H1 (cell line): ENCODE measurements around the gene C5orf58. TPM values are rescaled to one million over a fixed set of nuclear protein-coding genes. Genes with fewer than 3 reads are reported as not detected.
A peak's percentile ranks its signal among the peaks of the same experiment; 100 is the strongest.

Experiments
- CTCF ChIA-PET: fragments of 300-600 bp; sonication (Branson Sonifier 250); formaldehyde crosslinking; loops from one replicate; lab custom pipeline; 2021; ENCODE audit not compliant: partially characterized antibody; lab: Charles Lee
- POLR2A ChIA-PET: fragments of 300-600 bp; sonication (Branson Sonifier 250); formaldehyde crosslinking; loops from one replicate; lab custom pipeline; 2021; ENCODE audit warnings: inconsistent platforms; ENCODE audit not compliant: partially characterized antibody; lab: Charles Lee
- DNase-seq, 2 experiments: peaks; one replicate each; pipeline versions ENCODE4 v3.0.0 to v3.0.0-alpha.2; 2010 to 2022; ENCODE audit warnings: low spot score in 2 of 2, low read depth in 1 of 2, mixed read lengths in 1 of 2
- FAIRE-seq: peaks from 2 replicates; lab custom pipeline; 2011; peaks lifted over from hg19 to GRCh38; lab: Jason Lieb, UNC
- H2AFZ ChIP-seq: 2 replicates; pipeline ENCODE4 v1.8.1; 2012; ENCODE audit warnings: low read length, inconsistent platforms
- H2AK5ac ChIP-seq: 2 replicates; pipeline ENCODE4 v1.6.1; 2013; ENCODE audit warnings: low read depth, low read length
- H2BK120ac ChIP-seq: replicated peaks from 2 replicates; pipeline ENCODE3; 2013; ENCODE audit warnings: low read depth, low read length, inconsistent platforms
- H2BK12ac ChIP-seq: 2 replicates; pipeline ENCODE4 v1.6.1; 2013; ENCODE audit warnings: low read depth, low read length
- H2BK15ac ChIP-seq: 2 replicates; pipeline ENCODE4 v1.6.1; 2013; ENCODE audit warnings: low read length
- H2BK20ac ChIP-seq: 2 replicates; pipeline ENCODE4 v1.6.1; 2013; ENCODE audit warnings: low read length
- H2BK5ac ChIP-seq: 2 replicates; pipeline ENCODE4 v1.6.1; 2013; ENCODE audit warnings: low read depth, low read length
- H3K14ac ChIP-seq: 2 replicates; pipeline ENCODE4 v1.6.1; 2013; ENCODE audit warnings: inconsistent platforms; ENCODE audit not compliant: insufficient read length
- H3K18ac ChIP-seq: 2 replicates; pipeline ENCODE4 v1.6.1; 2013; ENCODE audit warnings: low read length; ENCODE audit errors: extremely low read depth
- H3K23ac ChIP-seq: 2 replicates; pipeline ENCODE4 v1.6.1; 2013; ENCODE audit warnings: inconsistent platforms; ENCODE audit not compliant: insufficient read length
- H3K23me2 ChIP-seq: 2 replicates; pipeline ENCODE4 v1.6.1; 2013; ENCODE audit warnings: low read depth, low read length
- H3K27ac ChIP-seq: 2 replicates; pipeline ENCODE4 v1.6.1; 2011; ENCODE audit warnings: low read depth, low read length, inconsistent platforms
- H3K27me3 ChIP-seq, 4 experiments: replicated peaks in 1 of 4; 1 replicate in 1 of 4; 2 replicates in 3 of 4; pipeline versions ENCODE4 v1.6.1 to v1.8.1; 2011 to 2013; ENCODE audit warnings: low read length in 3 of 4, mild to moderate bottlenecking in 3 of 4, inconsistent platforms in 2 of 4, mixed read lengths in 2 of 4, moderate library complexity in 1 of 4; ENCODE audit not compliant: control insufficient read depth in 3 of 4, insufficient read depth in 3 of 4; ENCODE audit errors: extremely low read depth in 1 of 4
- H3K36me3 ChIP-seq, 4 experiments: 2 replicates each; pipeline versions ENCODE4 v1.6.1 to v1.8.1; 2011 to 2013; ENCODE audit warnings: mild to moderate bottlenecking in 4 of 4, low read length in 3 of 4, moderate library complexity in 2 of 4, control low read depth in 1 of 4, inconsistent platforms in 1 of 4; ENCODE audit not compliant: insufficient read depth in 4 of 4, control insufficient read depth in 2 of 4
- H3K4ac ChIP-seq: replicated peaks from 2 replicates; pipeline ENCODE3; 2013; ENCODE audit warnings: low read length, low read depth, mixed read lengths, inconsistent platforms; ENCODE audit not compliant: insufficient read length
- H3K4me1 ChIP-seq, 4 experiments: replicated peaks in 1 of 4; 1 replicate in 1 of 4; 2 replicates in 3 of 4; pipeline versions ENCODE4 v1.6.1 to v1.8.1; 2011 to 2013; ENCODE audit warnings: low read length in 3 of 4, inconsistent platforms in 2 of 4, mixed read lengths in 1 of 4; ENCODE audit not compliant: insufficient read depth in 4 of 4, control insufficient read depth in 3 of 4
- H3K4me2 ChIP-seq, 2 experiments: 2 replicates each; pipeline versions ENCODE4 v1.6.1 to v1.8.1; 2011 to 2013; ENCODE audit warnings: low read depth in 2 of 2, low read length in 2 of 2, control low read depth in 1 of 2, inconsistent platforms in 1 of 2, mild to moderate bottlenecking in 1 of 2; ENCODE audit not compliant: insufficient read depth in 1 of 2
- H3K4me3 ChIP-seq, 4 experiments: fragments of 200-600, 300-600 bp in 1 of 4; sonication (generic), shearing (Covaris generic), sonication (Bioruptor Twin) in 1 of 4; 2 replicates each; pipeline versions ENCODE4 v1.5.1 to v1.8.1; 2011 to 2016; ENCODE audit warnings: low read length in 4 of 4, low read depth in 3 of 4, control low read depth in 2 of 4, inconsistent platforms in 2 of 4, mild to moderate bottlenecking in 2 of 4, mixed read lengths in 1 of 4, moderate library complexity in 1 of 4; ENCODE audit not compliant: insufficient read depth in 2 of 4; ENCODE audit errors: extremely low read depth in 1 of 4
- H3K56ac ChIP-seq: replicated peaks from 2 replicates; pipeline ENCODE3; 2013; ENCODE audit warnings: low read depth, mild to moderate bottlenecking, mixed read lengths, low read length, inconsistent platforms; ENCODE audit not compliant: insufficient read length
- H3K79me1 ChIP-seq: 2 replicates; pipeline ENCODE4 v1.6.1; 2013; ENCODE audit warnings: low read depth, low read length, control low read depth
- H3K79me2 ChIP-seq, 2 experiments: 2 replicates each; pipeline versions ENCODE4 v1.6.1 to v1.8.1; 2012 to 2013; ENCODE audit warnings: low read length in 2 of 2, mild to moderate bottlenecking in 2 of 2, inconsistent platforms in 1 of 2; ENCODE audit not compliant: insufficient read depth in 2 of 2, control insufficient read depth in 1 of 2
- H3K9ac ChIP-seq, 4 experiments: replicated peaks in 1 of 4; 1 replicate in 1 of 4; 2 replicates in 3 of 4; pipeline versions ENCODE4 v1.6.1 to v1.8.1; 2011 to 2013; ENCODE audit warnings: low read depth in 3 of 4, low read length in 3 of 4, control low read depth in 2 of 4, mild to moderate bottlenecking in 2 of 4, moderate library complexity in 2 of 4, inconsistent platforms in 1 of 4; ENCODE audit errors: extremely low read depth in 1 of 4
- H3K9me3 ChIP-seq, 2 experiments: 2 replicates each; pipeline versions ENCODE4 v1.6.1 to v1.8.1; 2012 to 2013; ENCODE audit warnings: mild to moderate bottlenecking in 2 of 2, moderate library complexity in 2 of 2, control low read depth in 1 of 2, inconsistent platforms in 1 of 2, low read depth in 1 of 2, low read length in 1 of 2, mixed read lengths in 1 of 2; ENCODE audit not compliant: insufficient read depth in 2 of 2
- H4K20me1 ChIP-seq, 2 experiments: replicated peaks in 1 of 2; 2 replicates each; pipeline versions ENCODE3 to v1.8.1; 2011 to 2013; ENCODE audit warnings: inconsistent platforms in 2 of 2, low read length in 2 of 2, mild to moderate bottlenecking in 1 of 2; ENCODE audit not compliant: insufficient read depth in 2 of 2, control insufficient read depth in 1 of 2
- H4K5ac ChIP-seq: 2 replicates; pipeline ENCODE4 v1.6.1; 2013; ENCODE audit warnings: low read length, low read depth, mixed read lengths, inconsistent platforms; ENCODE audit not compliant: insufficient read length
- H4K8ac ChIP-seq: 2 replicates; pipeline ENCODE4 v1.8.0; 2013; ENCODE audit warnings: mild to moderate bottlenecking, moderate library complexity, low read length, inconsistent platforms; ENCODE audit not compliant: insufficient read depth; ENCODE audit errors: extremely low read depth
- H4K91ac ChIP-seq: replicated peaks from 2 replicates; pipeline ENCODE3; 2013; ENCODE audit warnings: low read length, mixed read lengths, inconsistent platforms; ENCODE audit not compliant: insufficient read length
- CTCF ChIP-seq, 3 experiments: IDR thresholded peaks; 1 replicate in 2 of 3; 2 replicates in 1 of 3; pipeline versions ENCODE4 v1.5.1 to v1.6.1; 2011; ENCODE audit warnings: low read length in 3 of 3, mild to moderate bottlenecking in 3 of 3, inconsistent platforms in 2 of 3, low read depth in 1 of 3, moderate library complexity in 1 of 3; ENCODE audit not compliant: insufficient read depth in 1 of 3; ENCODE audit errors: control extremely low read depth in 1 of 3
- HDAC6 ChIP-seq: IDR thresholded peaks from one replicate; pipeline ENCODE4 v1.7.1; 2012; ENCODE audit warnings: low read depth, mild to moderate bottlenecking, inconsistent platforms, low read length, moderate library complexity
- RAD21 ChIP-seq, 2 experiments: IDR thresholded peaks in 1 of 2; conservative IDR thresholded peaks in 1 of 2; 2 replicates each; pipeline ENCODE4 v1.6.1; 2011; ENCODE audit warnings: low read depth in 2 of 2, low read length in 2 of 2, improper control_type of control experiment in 1 of 2, inconsistent platforms in 1 of 2, mild to moderate bottlenecking in 1 of 2, moderate library complexity in 1 of 2
- RNF2 ChIP-seq: fragments of 200-900, 300-1000 bp; sonication (generic); IDR thresholded peaks from 2 replicates; pipeline ENCODE4 v1.7.1; 2016; ENCODE audit warnings: borderline replicate concordance, low read depth, mild to moderate bottlenecking, antibody characterized with exemption, low read length; ENCODE audit not compliant: poor library complexity, severe bottlenecking; ENCODE audit errors: missing control alignments
- TEAD4 ChIP-seq: IDR thresholded peaks from 2 replicates; pipeline ENCODE4 v1.6.1; 2012; ENCODE audit warnings: low read depth, low read length, inconsistent platforms, mixed read lengths
- USF2 ChIP-seq: IDR thresholded peaks from 2 replicates; pipeline ENCODE4 v1.6.1; 2011; ENCODE audit warnings: low read length, improper control_type of control experiment
- WGBS, 2 experiments: shearing (Covaris generic) in 1 of 2; methylation state at CpG; one replicate each; pipeline versions ENCODE4 v1.1.6 to v1.1.7; 2013 to 2015; ENCODE audit warnings: low lambda C conversion rate in 2 of 2, mixed read lengths in 2 of 2, inconsistent platforms in 1 of 2, low coverage in 1 of 2, missing lambda C conversion rate in 1 of 2; ENCODE audit not compliant: insufficient replicate concordance in 2 of 2, insufficient coverage in 1 of 2, insufficient read length in 1 of 2; ENCODE audit errors: extremely low coverage in 1 of 2, missing lambda C conversion rate in 1 of 2; 5-methylcytosine and 5-hydroxymethylcytosine counted together
- polyA plus RNA-seq, 7 experiments: library from polyadenylated mRNA; depleted of rRNA in 3 of 7; stranded (reverse) in 5 of 7; unstranded in 2 of 7; fragments of >200 nt in 5 of 7; fragments of 200-250 nt in 2 of 7; gene quantifications; 1 replicate in 5 of 7; 2 replicates in 1 of 7; 4 replicates in 1 of 7; pipeline versions ENCODE4 v1.2.1 to v1.2.3, GENCODE V29; 2011 to 2013; ENCODE audit warnings: missing spikeins in 2 of 7, mixed read lengths in 2 of 7
- total RNA-seq: library from RNA; stranded (reverse); fragmentation: NEBNext Ultra II Directional; extraction: Animal tissue kit (Norgen Biotek cat#: 25700); gene quantifications from 2 replicates; pipeline ENCODE4 v1.2.1, GENCODE V29; 2021

C5orf58 gene
- total and polyA plus RNA-seq, 2 of the 8 experiments (the other 6 are each of a cell fraction or from before 2014, with no cell fraction given), result 0.24 to 1.6 TPM

GRCh38 chr5:170267431-170268152 lies 34.8 kb downstream of the C5orf58 start:
- H3K27me3 ChIP-seq, result no peaks in the 10 kb centered on the region; a peak in 1 of 7 replicates
- H3K56ac ChIP-seq, result no peak overlapping the region
- no peaks in the 10 kb centered on the region for H3K9me3 ChIP-seq
- H2BK120ac ChIP-seq, result no peak overlapping the region
- H2BK12ac ChIP-seq, result no peak overlapping the region
- no peak overlapping the region for H2AK5ac ChIP-seq
- WGBS, 2 experiments, result 49% methylated on average over 15 of the region's 16 CpGs; no CpG with 5 or more reads in 1 of the 2 experiments
- H2BK5ac ChIP-seq, result no peak overlapping the region
- no peak overlapping the region for H4K5ac ChIP-seq
- H3K4me1 ChIP-seq, result peaks cover 6 to 11% (median 8%) of the 10 kb centered on the region in 4 experiments; a peak in 4 of 7 replicates
- H3K79me2 ChIP-seq, result no peaks in the 10 kb centered on the region
- FAIRE-seq, result peak; percentile 42
- no peaks in the 10 kb centered on the region for H3K36me3 ChIP-seq
- peaks cover 0 to 2% of the 10 kb centered on the region in 2 experiments for H4K20me1 ChIP-seq
- H3K4me3 ChIP-seq, result no peak overlapping the region
- TF ChIP-seq TEAD4 (peak; percentile 87), RAD21 (IDR thresholded peaks at IDR 0.05 in 1 of 2, conservative IDR thresholded peaks at IDR 0.05 in 1 of 2; ENCODE audit: low read depth in 2 of 2, low read length in 2 of 2) (peak; percentile 74 to 80), HDAC6 (no peak), RNF2 (no peak), USF2 (no peak), CTCF (IDR thresholded peaks at IDR 0.05; ENCODE audit: control extremely low read depth in 1 of 3, insufficient read depth in 1 of 3, low read depth in 1 of 3, low read length in 3 of 3) (peak; percentile 85 to 93 (median 89))
- H4K8ac ChIP-seq, result no peak overlapping the region
- H3K4ac ChIP-seq, result no peak overlapping the region
- H3K18ac ChIP-seq, result no peak overlapping the region
- POLR2A ChIA-PET, result no interaction called here
- no peak overlapping the region for H2BK20ac ChIP-seq
- no peak overlapping the region for H3K27ac ChIP-seq
- DNase-seq, result peak in 1 of 2 experiments; percentile 83
- H3K79me1 ChIP-seq, result no peaks in the 10 kb centered on the region
- no peak overlapping the region for H3K9ac ChIP-seq
- peak overlapping the region; percentile 36; the same call in 1 of the 2 replicates for H2BK15ac ChIP-seq
- H3K23me2 ChIP-seq, result no peaks in the 10 kb centered on the region
- no peak overlapping the region for H4K91ac ChIP-seq
- no peak overlapping the region for H3K4me2 ChIP-seq
- CTCF ChIA-PET, result interaction anchor here (0.6 to 6.1 kb wide), 39 partner anchors 8 to 1148 kb away, joined by 3 to 78 read pairs (median 6); no protein-coding TSS in a partner anchor
- no peak overlapping the region for H3K23ac ChIP-seq
- no peak overlapping the region for H3K14ac ChIP-seq
- H2AFZ ChIP-seq, result no peak overlapping the region
